Measurements from ENCODE around the gene ESRRB. TPM values are rescaled to one million over a fixed set of nuclear protein-coding genes. Genes with fewer than 3 reads are reported as not detected.

The ESRRB gene
- polyA plus RNA-seq (ENCODE audit: insufficient read depth in 1 of 5, insufficient read length in 5 of 5, low replicate concordance in 1 of 5), result under 1 TPM; 0.29 to 0.72 (median 0.57) TPM
- long read RNA-seq, donor 1, partial matches to known transcripts, result 0 of 1 reads
- long read RNA-seq, donor 1, other reads (novel, unspliced or antisense), result 0 of 1 reads
- long read RNA-seq, donor 2, result 0 reads
- long read RNA-seq, donor 3, result 0 reads
- long read RNA-seq, donor 4, partial matches to known transcripts, result 0 of 2 reads
- long read RNA-seq, donor 4, other reads (novel, unspliced or antisense), result 0 of 2 reads
- long read RNA-seq, donor 5, partial matches to known transcripts, result 0 of 1 reads
- long read RNA-seq, donor 5, other reads (novel, unspliced or antisense), result 0 of 1 reads
- long read RNA-seq, donor 6, result 0 reads
- long read RNA-seq, donor 7, partial matches to known transcripts, result 0 of 3 reads
- long read RNA-seq, donor 7, other reads (novel, unspliced or antisense), result 0 of 3 reads
- long read RNA-seq, donor 8, result 0 reads

DNA sequence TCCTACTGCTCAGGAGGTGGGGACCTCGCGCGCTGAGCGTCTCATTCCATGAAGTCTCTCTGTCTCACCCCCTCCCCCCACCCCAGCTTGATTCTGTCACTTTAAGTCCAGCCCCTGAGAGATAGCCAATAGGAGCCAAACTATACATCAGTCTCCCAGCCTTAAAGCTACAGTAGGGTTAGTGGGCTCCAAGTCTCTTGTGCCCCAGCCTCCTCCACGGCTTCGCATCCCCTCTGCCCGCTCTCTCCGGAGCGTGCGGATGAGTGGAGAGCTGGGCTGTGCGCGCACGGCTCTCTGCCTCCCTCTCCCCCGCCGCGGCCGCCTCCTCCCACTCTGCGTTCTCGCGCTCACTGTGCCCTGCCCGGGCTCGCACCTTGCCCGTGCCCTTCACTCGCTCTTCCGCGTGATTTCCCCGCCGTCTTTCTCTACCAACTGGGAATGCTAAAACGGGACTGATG lies at the start of gene ESRRB:
TSS of gene ESRRB (plus strand) at position 191 of the 458 bp plus-strand sequence. CDS start at position 456, 265 bp downstream.
- no peak for DNase-seq

- DNase-seq, result no peak
These were observed 48.8 kb upstream of the ESRRB start for GRCh38 chr14:76326918-76327689.

DNA sequence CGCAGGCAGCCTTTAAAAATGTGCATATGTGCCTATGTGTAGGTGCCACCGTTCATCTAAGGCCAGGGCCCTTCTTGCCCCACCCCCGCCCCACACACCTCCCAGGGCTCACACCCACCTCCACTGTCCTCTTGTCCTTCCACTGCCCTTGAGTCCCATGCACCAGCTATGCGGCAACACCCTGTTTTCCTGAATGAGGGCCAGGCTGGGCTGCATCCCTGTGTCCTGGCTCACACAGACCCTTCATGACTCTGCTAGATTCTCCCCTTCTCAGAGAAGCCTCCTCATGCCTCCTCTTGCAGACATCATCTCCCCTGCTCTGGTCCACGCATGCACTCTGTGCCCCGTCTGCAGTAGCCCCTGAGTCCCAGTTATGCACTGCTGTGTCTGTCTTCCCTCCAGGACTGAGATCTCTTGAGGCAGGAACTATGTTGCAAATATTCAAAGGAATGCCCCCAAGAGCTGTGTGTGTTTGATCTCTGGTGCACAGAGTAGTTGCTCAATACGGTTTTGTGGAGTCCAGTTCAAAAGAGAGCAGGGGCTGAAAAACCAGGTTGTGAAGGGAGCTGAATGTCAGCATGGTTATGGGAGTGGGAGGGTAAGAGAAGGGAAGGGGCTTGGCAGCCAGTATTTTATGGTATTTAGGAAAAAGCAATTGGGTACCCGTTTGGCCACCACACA lies 47.3 kb upstream of the ESRRB start:
- no peak for DNase-seq

DNA sequence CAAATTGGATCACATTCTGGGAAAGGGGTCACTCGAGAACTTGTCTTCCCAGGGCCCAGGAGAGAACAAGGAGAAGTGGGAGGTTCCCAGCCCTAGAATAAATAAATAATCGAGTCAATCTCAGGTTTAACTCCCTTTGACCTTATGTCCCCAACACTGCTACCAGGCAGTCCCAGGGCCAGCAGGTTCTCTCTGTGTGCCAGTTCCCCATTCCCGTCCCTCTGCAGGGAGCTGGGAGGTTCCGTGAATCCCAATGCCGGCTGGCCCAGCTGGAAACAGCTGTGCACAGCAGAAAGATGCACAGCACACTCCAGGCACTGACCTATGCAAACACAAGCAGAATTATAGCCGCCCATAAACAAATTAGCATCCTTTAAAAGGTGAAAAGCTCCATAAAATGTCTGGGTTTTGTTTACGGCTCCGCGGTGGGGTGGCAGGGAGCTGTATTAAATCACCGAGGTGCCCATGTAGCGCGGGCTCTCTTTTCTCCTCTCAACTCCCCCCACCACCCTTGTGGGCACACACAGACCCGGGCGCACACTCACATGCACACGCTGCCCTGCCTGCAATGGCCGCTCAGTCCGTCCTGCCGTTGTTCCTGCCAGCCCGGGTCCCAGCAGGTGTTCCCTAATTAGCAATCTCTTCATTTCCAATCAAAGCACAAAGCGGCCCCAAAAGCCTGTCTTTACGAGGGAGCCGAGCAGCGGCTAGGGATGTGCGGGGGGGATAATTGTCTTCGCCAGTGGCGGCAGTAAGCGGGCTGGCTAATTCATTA lies 46.6 kb upstream of the ESRRB start:
- no peak for DNase-seq

DNA sequence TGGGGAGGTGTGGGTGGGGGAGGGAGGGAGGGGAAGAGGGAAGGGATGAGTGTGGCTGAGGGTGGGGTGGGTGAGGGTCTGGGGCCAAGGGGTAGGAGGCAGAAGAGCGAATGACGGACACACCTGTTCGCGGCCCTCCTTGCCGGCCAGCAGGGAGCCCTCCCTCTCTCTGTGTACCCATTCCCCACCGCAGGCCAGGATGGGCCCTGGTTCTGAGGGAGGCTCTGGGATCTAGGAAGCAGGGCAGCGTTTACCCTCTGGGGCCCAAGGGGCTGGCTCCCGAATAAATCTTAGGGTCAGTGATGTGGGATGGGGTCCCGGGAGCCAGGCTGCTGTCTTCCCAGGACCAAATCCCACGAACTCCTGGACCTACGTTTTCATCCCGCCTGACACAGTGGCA lies 46.0 kb upstream of the ESRRB start:
- no peak for DNase-seq

DNA sequence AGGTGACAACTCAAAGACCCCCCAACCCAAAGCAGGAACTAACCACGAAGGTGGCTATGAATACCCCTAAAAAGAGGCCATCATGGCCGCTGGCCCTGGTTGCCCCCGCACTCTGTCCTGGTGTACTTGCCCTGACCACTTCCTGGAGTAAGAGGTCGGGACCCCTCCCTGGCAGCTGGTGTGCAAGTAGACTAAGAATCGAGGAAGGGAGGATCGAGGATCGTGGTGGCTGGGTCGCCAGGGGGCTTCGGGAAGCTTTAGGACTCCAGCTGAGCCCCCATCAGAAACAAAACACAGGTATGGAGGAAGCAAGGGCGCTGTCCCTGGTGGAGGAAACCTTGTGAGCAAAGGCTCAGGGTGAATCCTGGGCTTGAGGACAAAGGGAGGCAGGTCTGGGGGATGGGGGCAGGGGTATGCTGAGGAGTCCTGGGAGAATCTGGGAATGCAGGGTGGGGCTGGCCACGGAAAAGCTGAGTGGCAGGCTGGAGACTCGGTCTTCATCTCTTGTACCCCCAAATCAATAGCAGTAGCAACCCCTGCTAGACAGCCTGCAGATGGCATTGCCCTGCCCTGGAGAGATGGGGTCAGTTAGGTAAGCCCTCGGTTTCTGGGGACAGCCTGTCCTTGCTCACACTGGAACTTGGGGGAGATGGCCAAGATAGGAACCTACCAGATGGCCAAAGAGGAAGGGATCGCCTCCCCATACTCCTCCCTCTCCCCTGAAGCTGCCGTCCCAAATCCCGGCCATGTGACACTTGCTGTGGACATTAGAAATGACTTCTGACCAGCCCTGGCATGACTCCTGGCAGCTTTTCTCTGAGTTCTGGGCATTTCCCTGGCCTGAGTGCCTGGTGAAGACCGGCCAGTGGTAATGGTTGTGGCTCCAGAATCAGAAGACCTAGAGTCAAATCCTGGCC lies 45.3 kb upstream of the ESRRB start:
- DNase-seq, result no peak

- no peak for DNase-seq
These were observed 44.5 kb upstream of the ESRRB start for GRCh38 chr14:76331328-76332011.

GRCh38 chr14:76333664-76334063 lies 42.3 kb upstream of the ESRRB start:
- no peak for DNase-seq

DNA sequence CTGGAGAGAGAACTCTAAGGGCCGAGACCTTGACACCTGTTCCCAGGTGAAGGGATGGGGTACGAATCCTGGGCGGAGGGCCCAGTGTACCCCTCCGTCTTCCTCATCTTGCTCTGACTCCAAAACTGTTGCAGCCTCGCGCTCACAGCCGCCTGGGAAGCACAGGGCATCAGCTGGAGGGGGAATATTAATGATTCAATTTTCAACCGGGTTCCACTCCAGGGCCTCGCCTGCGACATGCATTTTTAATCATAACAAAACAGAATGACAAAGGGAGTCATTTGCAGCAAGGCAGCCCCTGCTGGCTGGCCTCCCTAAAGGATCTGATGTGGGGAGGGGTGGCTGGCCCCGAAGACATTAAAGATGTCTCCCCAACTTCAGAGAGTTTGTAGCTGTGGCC lies 41.6 kb upstream of the ESRRB start:
- DNase-seq, result no peak

- DNase-seq, result no peak
These were observed 39.1 kb upstream of the ESRRB start for GRCh38 chr14:76336876-76337275.

DNA sequence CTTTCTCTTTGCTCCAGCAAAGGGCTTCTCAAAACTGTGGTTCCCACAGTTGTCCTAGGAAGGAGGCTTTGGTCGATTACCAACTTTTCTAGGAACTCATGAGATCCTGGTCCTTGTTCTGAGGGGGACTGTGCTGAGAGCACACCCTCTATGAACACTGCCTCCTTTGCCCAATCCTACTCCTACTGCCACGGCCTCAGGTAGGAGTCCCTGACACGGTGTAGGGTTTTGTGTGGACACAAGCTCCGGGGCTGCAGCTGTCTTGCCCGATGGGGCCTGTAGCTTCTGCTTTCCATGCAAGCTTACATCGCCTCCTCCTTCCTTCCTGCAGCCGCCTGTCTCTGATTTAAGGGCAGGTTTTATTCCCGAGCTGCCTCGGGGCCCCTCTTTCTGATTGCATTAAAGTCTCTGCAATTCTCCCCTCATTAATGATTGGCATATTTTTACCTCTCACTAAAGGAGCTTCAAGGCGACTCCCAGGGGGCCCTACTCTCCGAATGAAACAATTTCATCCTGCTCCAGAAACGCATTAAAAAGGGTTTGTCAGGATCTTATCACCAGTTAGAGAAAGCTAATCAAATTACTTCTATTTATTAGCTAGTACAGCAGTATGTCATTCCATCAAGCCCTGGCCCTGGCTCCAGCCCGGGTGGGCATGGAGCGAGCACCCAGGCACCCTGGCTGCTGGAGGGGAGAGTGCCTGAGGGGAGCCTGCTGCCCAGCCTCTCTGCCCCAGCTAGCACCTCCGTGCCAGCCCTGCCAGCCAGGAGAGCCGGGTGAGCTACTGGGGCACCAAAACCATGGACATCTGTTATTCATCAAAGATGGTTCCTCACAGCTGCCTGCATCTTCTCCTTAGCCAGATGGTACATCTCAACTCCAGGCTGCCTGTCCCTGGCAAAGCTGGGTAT lies 38.0 kb upstream of the ESRRB start:
- no peak for DNase-seq

- DNase-seq, result no peak
These were observed 36.0 kb upstream of the ESRRB start for GRCh38 chr14:76339728-76340615.

GRCh38 chr14:76343386-76343785 lies 32.6 kb upstream of the ESRRB start:
- no peak for DNase-seq

DNA sequence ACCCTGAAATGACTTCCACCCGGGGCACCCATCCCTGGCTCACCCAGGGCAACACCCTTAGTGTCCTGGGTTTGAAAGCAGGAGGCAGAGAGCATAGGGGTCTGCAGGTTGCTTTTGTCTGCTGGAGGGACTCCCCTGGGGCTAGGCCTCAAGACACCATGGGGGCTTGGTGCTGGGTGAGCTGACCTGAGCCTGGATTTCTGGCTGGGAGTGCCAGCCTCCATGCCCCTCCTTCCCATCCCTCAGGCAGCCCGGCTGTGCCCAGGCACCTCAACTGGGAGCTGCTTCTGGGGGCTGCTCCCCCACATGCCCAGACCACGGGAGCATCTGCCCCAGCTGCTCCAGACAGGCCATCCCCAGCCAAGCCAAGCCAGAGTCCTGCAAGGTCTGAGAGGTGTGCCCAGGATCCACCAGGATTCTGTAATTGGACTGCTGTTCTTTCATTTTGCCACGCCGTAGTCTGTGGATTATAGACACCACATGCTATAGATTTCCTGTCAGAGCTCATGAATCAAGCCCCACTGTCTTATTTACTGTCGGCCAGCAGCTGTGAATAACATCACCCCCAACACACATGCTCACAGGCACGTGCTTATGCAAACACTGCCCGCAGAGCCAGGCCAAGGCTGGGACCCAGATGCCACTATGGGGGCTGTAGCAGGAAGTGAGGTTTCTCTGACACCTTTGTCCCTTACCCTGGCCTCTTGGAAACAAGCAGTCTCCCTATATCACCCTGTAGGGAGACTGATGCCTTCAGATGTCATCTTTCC lies 29.4 kb upstream of the ESRRB start:
- no peak for DNase-seq

- DNase-seq, result no peak
These were observed 27.0 kb upstream of the ESRRB start for GRCh38 chr14:76348898-76349297.

DNA sequence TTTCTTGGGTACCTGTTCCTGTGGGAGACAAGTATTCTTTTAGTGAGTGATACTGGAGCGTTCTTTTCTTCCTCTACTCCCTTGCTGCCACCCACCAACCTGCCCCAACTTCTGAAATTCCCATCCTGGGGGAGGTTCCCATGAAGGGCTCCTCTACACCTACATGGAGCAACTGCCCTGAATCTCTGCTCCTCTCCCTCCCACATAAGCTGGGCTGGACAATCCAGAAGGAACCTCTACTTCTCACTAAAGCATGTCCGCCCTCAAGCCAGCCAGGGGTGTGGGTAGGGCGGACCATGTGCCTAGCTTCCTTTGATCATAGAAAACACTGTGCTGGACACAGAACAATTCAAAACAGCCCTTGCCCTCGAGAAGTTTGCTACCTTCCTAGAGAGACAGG lies 25.9 kb upstream of the ESRRB start:
- no peak for DNase-seq

GRCh38 chr14:76350671-76351070 lies 25.3 kb upstream of the ESRRB start:
- no peak for DNase-seq

Data from right lung (tissue), 10 donors.